Stimulated activated CD4-positive, alpha-beta T cell treated with anti-CD3 and anti-CD28 coated beads, Interleukin-4, amount 100 ng/mL, for 4 hours (primary cell): ENCODE results near the gene LCT.

Source experiments
- DNase-seq, 2 experiments: peaks; one replicate each; pipeline ENCODE4 v3.0.0-alpha.2; 2020

Gene LCT

GRCh38 chr2:135741043-135741394 lies 96.0 kb downstream of the LCT start:
- no peak for DNase-seq

- DNase-seq, result no peak
These were observed 96.8 kb downstream of the LCT start for GRCh38 chr2:135740206-135740605.
